MM.1S (cell line): ENCODE results near the gene FAM167B.

Experiments used
- CTCF ChIP-seq: fragments of 300-600 bp; sonication (generic); IDR thresholded peaks from 2 replicates; pipeline ENCODE4 v1.5.1; 2016; ENCODE audit warnings: antibody characterized with exemption, low read length, mixed read lengths
- EZH2 ChIP-seq: fragments of 300-600 bp; sonication (generic); optimal IDR thresholded peaks from 2 replicates; pipeline ENCODE3; 2017; ENCODE audit warnings: low read depth, mild to moderate bottlenecking, antibody characterized with exemption, low read length, mixed read lengths

GRCh38 chr1:32215629-32216480, 31.2 kb upstream of the FAM167B start:
- peak; percentile 87 for TF ChIP-seq CTCF
- TF ChIP-seq EZH2: no peak
